ENCODE results near the gene CSGALNACT2.
"Not testable (repeated sequence)": the region's sequence is repeated elsewhere in the genome, so short reads cannot be mapped to it uniquely, and the experiment has no call there.

Gene CSGALNACT2

GRCh38 chr10:43138021-43138756, at the start of gene CSGALNACT2:
Gene CSGALNACT2 (plus strand): TSS chr10:43138445. CDS start chr10:43155150, 16,705 bp downstream.
- DNase-seq (ENCODE audit: low spot score) = peak; percentile 92

DNA sequence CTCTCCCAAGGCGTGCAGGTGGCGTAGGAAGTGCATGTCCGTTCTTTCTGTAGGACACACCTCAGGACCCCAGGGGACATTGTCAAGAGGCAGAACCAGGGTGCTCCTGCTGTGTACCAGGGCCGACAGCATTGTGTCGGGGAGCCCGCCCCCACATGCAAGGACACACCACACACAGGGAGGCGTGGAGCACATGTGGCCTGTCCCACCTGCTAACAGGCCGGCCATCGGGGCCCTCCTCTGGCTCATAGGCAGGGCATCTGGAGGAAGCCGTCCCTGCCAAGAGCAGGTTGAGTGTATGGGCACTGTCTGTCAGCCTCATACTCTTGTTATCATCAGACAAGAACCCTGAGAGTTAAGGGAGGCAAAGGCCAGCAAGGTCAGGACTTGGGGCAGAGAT, 48.7 kb upstream of the CSGALNACT2 start:
- DNase-seq (ENCODE audit: low spot score) = no peak

- DNase-seq (ENCODE audit: low spot score) = no peak
Observed at GRCh38 chr10:43090188-43090587, 48.1 kb upstream of the CSGALNACT2 start.

- DNase-seq (ENCODE audit: low spot score) = no peak
Observed at GRCh38 chr10:43090664-43091063, 47.6 kb upstream of the CSGALNACT2 start.

DNA sequence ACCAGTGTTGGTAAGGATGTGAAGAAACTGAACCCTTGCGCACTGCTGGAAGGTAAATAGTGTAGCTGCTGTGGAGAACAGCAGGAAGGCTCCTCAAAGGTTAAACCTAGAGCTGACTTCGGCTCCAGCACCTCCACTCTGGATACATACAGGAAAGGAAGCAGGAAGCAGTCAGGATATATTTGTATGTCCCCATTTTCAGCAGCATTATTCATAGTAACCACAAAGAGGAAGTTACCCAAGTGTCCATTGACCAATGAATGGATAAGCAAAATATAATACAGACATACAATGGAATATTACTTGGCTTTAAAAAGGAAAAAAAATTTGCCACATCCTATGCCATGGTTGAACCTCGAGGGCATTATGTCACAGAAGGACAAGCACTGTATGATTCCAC, 46.4 kb upstream of the CSGALNACT2 start:
- DNase-seq (ENCODE audit: low spot score) = no peak

GRCh38 chr10:43093423-43094076, 44.7 kb upstream of the CSGALNACT2 start:
- DNase-seq (ENCODE audit: low spot score) = no peak

DNA sequence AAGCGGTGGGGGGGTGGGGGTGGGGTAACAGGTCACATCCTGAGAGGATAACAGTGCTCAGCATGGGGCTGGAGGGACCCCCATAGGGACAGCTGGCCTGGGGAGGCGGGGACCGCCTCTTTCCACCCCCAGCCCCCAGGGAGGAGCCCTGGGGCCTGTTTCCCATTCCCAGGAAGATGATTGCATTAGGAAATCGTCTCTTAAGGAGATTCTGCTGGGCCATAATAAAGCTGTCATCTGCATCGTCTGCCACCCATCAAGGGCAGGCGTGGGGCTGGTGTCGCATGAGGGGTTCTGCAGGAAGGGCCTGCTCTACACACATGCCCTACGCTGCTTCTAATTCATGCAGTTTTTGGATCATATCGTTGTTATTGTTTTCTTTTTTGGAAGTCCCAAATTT, 44.2 kb upstream of the CSGALNACT2 start:
- DNase-seq (ENCODE audit: low spot score) = no peak

- not testable (repeated sequence) for DNase-seq (ENCODE audit: low spot score)
Observed at GRCh38 chr10:43099339-43099738, 38.9 kb upstream of the CSGALNACT2 start.

DNA sequence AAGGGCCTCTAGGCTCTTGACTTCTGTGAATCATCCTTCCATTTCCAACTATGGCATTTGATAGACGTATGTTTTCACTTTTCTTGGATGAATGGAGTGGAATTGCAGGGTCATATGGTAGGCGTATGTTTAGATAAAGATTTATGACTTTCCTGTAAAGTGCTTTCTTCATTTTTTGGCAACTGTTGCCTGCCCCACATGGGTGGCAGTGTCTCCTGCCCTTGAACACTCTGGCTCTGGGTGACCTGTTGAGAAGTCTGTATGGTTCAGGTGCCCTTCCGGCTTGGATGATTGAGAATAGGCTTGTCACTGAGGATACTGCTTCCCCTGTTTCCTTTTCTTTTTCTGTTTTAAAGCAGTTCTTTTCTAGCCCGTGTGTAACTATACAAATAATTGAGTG, 38.3 kb upstream of the CSGALNACT2 start:
- no peak for DNase-seq (ENCODE audit: low spot score)

DNA sequence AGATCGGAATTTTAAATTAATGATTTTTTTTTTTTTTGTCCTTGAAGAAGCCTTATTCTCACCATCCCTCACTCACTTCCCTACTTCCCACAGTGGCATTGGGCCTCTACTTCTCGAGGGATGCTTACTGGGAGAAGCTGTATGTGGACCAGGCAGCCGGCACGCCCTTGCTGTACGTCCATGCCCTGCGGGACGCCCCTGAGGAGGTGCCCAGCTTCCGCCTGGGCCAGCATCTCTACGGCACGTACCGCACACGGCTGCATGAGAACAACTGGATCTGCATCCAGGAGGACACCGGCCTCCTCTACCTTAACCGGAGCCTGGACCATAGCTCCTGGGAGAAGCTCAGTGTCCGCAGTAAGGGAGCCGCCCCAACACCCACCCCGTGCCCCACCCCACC, 37.9 kb upstream of the CSGALNACT2 start:
- no peak for DNase-seq (ENCODE audit: low spot score)

- no peak for DNase-seq (ENCODE audit: low spot score)
Observed at GRCh38 chr10:43102063-43102828, 36.0 kb upstream of the CSGALNACT2 start.

GRCh38 chr10:43105102-43105955, 32.9 kb upstream of the CSGALNACT2 start:
- DNase-seq (ENCODE audit: low spot score) = peak; percentile 91

GRCh38 chr10:43105956-43106229, 32.4 kb upstream of the CSGALNACT2 start:
- DNase-seq (ENCODE audit: low spot score) = no peak

DNA sequence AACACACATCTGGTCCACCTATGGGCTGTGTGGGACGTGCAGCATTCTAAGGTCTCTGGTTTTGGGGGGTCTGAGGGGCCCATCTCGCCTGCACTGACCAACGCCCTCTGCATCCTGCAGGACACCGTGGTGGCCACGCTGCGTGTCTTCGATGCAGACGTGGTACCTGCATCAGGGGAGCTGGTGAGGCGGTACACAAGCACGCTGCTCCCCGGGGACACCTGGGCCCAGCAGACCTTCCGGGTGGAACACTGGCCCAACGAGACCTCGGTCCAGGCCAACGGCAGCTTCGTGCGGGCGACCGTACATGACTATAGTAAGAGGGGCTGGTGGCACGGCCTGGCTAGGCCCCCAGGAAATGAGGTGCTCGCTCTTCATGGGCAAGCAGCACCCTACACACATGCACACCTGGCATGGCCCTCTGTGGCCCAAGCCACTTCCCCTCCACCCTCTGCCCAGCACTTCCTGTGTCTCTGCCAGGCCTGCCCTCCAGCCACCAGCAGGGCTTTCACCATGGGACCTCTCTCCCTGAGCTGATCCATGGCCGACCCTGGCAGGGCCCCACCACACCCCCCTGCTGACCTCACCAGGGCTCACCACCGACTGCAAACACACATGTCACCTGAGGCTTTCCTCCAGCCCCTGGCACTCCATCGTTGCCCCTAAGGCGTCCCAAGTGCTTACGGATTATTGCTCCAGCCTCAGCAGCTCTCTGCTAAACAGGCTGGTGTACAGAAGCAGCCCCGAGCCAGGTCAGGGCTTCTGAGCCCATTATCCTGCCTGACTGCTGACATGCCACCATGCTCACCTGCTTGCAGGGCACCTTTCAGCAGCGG, 31.8 kb upstream of the CSGALNACT2 start:
- DNase-seq (ENCODE audit: low spot score) = no peak

DNA sequence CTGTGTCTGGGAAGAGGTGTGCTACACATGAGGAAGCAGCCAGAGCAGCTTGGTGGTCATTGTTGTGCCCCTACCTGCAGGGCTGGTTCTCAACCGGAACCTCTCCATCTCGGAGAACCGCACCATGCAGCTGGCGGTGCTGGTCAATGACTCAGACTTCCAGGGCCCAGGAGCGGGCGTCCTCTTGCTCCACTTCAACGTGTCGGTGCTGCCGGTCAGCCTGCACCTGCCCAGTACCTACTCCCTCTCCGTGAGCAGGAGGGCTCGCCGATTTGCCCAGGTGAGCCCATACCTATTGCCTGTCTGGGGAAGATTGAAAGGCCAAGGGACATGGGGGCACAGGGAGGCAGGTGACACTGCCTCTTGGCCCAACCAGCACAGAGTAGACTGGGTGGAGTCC, 29.3 kb upstream of the CSGALNACT2 start:
- no peak for DNase-seq (ENCODE audit: low spot score)

GRCh38 chr10:43109671-43110249, 28.5 kb upstream of the CSGALNACT2 start:
- no peak for DNase-seq (ENCODE audit: low spot score)

DNA sequence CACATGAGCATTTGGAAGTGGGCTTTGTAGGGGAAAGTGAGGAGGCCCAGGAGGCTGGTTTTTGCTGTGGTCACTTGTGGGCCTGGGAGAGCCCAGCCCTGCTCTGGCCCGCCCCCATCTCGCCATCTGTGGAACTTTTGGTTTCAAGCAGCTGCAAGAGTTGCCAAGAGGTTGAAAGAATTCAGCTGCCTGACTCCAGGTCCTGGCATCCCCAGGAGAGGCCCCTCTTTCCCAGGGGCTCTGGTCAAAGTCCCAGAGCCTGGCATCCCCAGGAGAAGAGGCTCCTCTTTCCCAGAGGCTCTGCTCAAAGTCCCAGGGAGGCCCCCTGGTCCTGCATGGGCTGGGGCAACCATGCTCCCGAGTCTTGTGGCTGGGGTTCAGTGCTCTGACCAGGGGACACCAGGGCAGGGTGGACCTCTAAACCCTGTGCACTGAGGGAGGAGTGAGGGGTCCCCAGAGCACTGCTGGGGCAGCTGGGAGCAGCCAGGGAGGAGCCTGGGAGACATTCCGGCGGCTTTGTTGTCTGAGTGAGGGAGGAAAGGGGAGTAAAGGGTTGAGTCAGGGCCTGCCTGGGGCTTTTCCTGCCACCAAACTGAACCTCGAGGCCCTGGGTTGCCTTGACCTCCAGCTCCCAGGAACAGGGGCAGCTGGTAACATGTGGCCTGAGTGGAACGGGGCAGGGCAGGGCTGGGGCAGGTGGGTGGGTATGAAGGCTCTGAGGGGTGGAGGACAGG, 27.7 kb upstream of the CSGALNACT2 start:
- no peak for DNase-seq (ENCODE audit: low spot score)

DNA sequence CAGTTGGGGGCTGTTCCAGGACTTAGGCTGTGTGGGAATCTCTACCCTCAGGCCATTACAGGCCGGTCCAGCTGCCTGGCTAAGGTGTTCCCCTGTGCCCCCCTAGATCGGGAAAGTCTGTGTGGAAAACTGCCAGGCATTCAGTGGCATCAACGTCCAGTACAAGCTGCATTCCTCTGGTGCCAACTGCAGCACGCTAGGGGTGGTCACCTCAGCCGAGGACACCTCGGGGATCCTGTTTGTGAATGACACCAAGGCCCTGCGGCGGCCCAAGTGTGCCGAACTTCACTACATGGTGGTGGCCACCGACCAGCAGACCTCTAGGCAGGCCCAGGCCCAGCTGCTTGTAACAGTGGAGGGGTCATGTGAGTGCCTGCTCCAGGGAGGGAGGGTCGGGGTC, 27.1 kb upstream of the CSGALNACT2 start:
- DNase-seq (ENCODE audit: low spot score) = no peak

DNA sequence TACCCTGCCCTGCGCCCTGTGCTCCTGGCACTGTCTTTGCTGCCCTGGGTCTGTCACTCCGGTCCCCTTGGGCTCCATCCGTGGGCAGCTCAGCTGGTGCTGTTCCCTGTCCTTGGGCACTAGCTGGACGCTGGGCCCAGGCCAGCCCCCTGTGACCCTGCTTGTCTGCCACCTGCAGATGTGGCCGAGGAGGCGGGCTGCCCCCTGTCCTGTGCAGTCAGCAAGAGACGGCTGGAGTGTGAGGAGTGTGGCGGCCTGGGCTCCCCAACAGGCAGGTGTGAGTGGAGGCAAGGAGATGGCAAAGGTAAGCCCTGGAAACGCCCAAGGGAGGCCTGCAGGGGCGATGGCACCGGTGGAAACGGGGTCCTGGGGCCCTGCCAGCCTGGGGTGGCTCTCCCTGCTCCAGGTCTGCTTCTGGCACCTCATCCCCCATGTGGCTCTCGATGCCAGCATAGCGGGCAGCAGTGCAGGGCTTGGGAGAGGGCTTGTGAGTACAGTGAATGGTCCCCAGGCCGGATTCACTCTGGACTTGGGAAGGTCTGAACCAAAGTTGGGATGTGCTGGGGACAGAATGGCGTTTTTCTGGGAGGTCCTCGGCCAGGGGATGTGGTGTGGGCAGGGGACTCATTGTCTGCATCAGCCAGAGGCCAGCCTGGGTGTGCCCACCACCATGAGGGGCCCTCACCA, 26.2 kb upstream of the CSGALNACT2 start:
- no peak for DNase-seq (ENCODE audit: low spot score)

DNA sequence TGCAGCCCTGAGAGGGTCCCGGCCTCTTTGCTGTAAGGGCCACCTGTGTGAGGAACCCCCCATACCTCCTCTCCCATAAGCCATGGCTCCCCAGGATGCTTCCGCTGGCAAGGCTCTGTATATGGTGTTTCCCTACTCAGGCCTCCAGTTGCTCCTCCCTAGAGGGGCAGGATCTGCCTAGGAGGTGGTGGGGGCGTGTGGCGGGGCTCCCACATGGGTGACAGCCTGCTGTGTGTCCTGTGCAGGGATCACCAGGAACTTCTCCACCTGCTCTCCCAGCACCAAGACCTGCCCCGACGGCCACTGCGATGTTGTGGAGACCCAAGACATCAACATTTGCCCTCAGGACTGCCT, 25.7 kb upstream of the CSGALNACT2 start:
- no peak for DNase-seq (ENCODE audit: low spot score)

All from left forelimb (tissue), 1 donor.